Neuronal stem cell (in vitro differentiated cells): ENCODE data around the gene TREX2.

Experiments
- DNase-seq: peaks from one replicate; pipeline ENCODE4 v3.0.0-alpha.2; 2013; ENCODE audit warnings: low spot score
- H2AFZ ChIP-seq: one replicate; pipeline ENCODE4 v1.6.1; 2013; ENCODE audit warnings: mild to moderate bottlenecking, low read length, inconsistent platforms
- H2AK5ac ChIP-seq: 2 replicates; pipeline ENCODE4 v1.6.1; 2013; ENCODE audit warnings: low read depth, mild to moderate bottlenecking, inconsistent platforms, low read length, moderate library complexity, mixed read lengths
- H2BK120ac ChIP-seq: 2 replicates; pipeline ENCODE4 v1.6.1; 2013; ENCODE audit warnings: low read depth, mild to moderate bottlenecking, inconsistent platforms, low read length, moderate library complexity, mixed read lengths
- H2BK12ac ChIP-seq: one replicate; pipeline ENCODE4 v1.6.1; 2013; ENCODE audit warnings: low read length, inconsistent platforms
- H2BK15ac ChIP-seq: 2 replicates; pipeline ENCODE4 v1.6.1; 2013; ENCODE audit warnings: mild to moderate bottlenecking, low read length, inconsistent platforms, mixed read lengths
- H2BK5ac ChIP-seq: one replicate; pipeline ENCODE4 v1.6.1; 2013; ENCODE audit warnings: inconsistent platforms, mild to moderate bottlenecking, low read length, moderate library complexity
- H3K14ac ChIP-seq: one replicate; pipeline ENCODE4 v1.6.1; 2013; ENCODE audit warnings: low read length, inconsistent platforms
- H3K18ac ChIP-seq: 2 replicates; pipeline ENCODE4 v1.6.1; 2013; ENCODE audit warnings: low read length, inconsistent platforms
- H3K23ac ChIP-seq: 2 replicates; pipeline ENCODE4 v1.6.1; 2013; ENCODE audit warnings: low read depth, mild to moderate bottlenecking, mixed read lengths, low read length, inconsistent platforms; ENCODE audit not compliant: poor library complexity
- H3K27ac ChIP-seq: replicated peaks from 3 replicates; pipeline ENCODE4 v1.5.1; 2013; ENCODE audit warnings: low read length, inconsistent platforms
- H3K27me3 ChIP-seq, 3 experiments: 2 replicates each; pipeline ENCODE4 v1.6.1; 2013; ENCODE audit warnings: low read length in 3 of 3, mild to moderate bottlenecking in 2 of 3, inconsistent platforms in 1 of 3, low read depth in 1 of 3, mixed read lengths in 1 of 3, moderate library complexity in 1 of 3; ENCODE audit not compliant: control insufficient read depth in 3 of 3, insufficient read depth in 3 of 3
- H3K36me3 ChIP-seq, 2 donors: replicated peaks in 1 of 2; 2 replicates each; pipeline ENCODE4 v1.6.1; 2013; ENCODE audit warnings: low read length in 2 of 2; ENCODE audit not compliant: control insufficient read depth in 2 of 2, insufficient read depth in 2 of 2
- H3K4ac ChIP-seq: 2 replicates; pipeline ENCODE4 v1.6.1; 2013; ENCODE audit warnings: inconsistent platforms, mild to moderate bottlenecking, low read length, moderate library complexity
- H3K4me1 ChIP-seq, 2 donors: 1 replicate in 1 of 2; 2 replicates in 1 of 2; pipeline ENCODE4 v1.6.1; 2013; ENCODE audit warnings: low read length in 2 of 2, low read depth in 1 of 2; ENCODE audit not compliant: control insufficient read depth in 2 of 2, insufficient read depth in 1 of 2
- H3K4me2 ChIP-seq: one replicate; pipeline ENCODE4 v1.6.1; 2013; ENCODE audit warnings: mild to moderate bottlenecking, low read length, inconsistent platforms; ENCODE audit not compliant: insufficient read depth, poor library complexity, severe bottlenecking
- H3K4me3 ChIP-seq, 2 donors: 2 replicates each; pipeline ENCODE4 v1.5.1; 2013; ENCODE audit warnings: low read length in 2 of 2, mild to moderate bottlenecking in 2 of 2, inconsistent platforms in 1 of 2, moderate library complexity in 1 of 2
- H3K79me1 ChIP-seq: one replicate; pipeline ENCODE4 v1.6.1; 2013; ENCODE audit warnings: low read depth, mild to moderate bottlenecking, inconsistent platforms, low read length, moderate library complexity
- H3K9ac ChIP-seq: one replicate; pipeline ENCODE4 v1.6.1; 2013; ENCODE audit warnings: mild to moderate bottlenecking, low read depth, low read length, inconsistent platforms; ENCODE audit not compliant: poor library complexity
- H3K9me3 ChIP-seq, 2 donors: replicated peaks in 1 of 2; 2 replicates each; pipeline versions ENCODE3 to v1.6.1; 2013; ENCODE audit warnings: low read length in 2 of 2, mild to moderate bottlenecking in 2 of 2, inconsistent platforms in 1 of 2, low read depth in 1 of 2, mixed read lengths in 1 of 2, moderate library complexity in 1 of 2; ENCODE audit not compliant: control insufficient read depth in 2 of 2, insufficient read depth in 1 of 2
- H4K8ac ChIP-seq: one replicate; pipeline ENCODE4 v1.6.1; 2013; ENCODE audit warnings: low read depth, mild to moderate bottlenecking, inconsistent platforms, low read length, moderate library complexity
- H4K91ac ChIP-seq: one replicate; pipeline ENCODE4 v1.6.1; 2013; ENCODE audit warnings: low read length, low read depth, mild to moderate bottlenecking, inconsistent platforms; ENCODE audit not compliant: poor library complexity
- WGBS, 2 donors: extraction: QIAGEN DNeasy Blood & Tissue Kit; methylation state at CpG; one replicate each; pipeline ENCODE4 v1.1.7; 2013; ENCODE audit warnings: missing lambda C conversion rate in 2 of 2, mixed read lengths in 1 of 2; ENCODE audit not compliant: insufficient read length in 2 of 2, insufficient replicate concordance in 1 of 2; ENCODE audit errors: extremely low coverage in 2 of 2; 5-methylcytosine and 5-hydroxymethylcytosine counted together

TREX2 gene

GRCh38 chrX:153473126-153473525 is 27.3 kb upstream of the TREX2 start:
- Histone ChIP-seq H3K36me3 (peaks cover 2 to 4% of the 10 kb centered on the region in 2 donors), H3K79me1 (no peaks in the 10 kb centered on the region), H3K18ac (no peak overlapping the region), H3K4me3 (no peak overlapping the region), H2BK15ac (no peak overlapping the region), H2BK120ac (no peak overlapping the region), H3K27ac (no peak overlapping the region), H3K27me3 (peaks cover 0 to 46% (median 8%) of the 10 kb centered on the region in 3 experiments), H3K9ac (no peak overlapping the region), H2AK5ac (no peak overlapping the region), H3K23ac (no peak overlapping the region), H4K8ac (no peak overlapping the region), H3K4me2 (no peak overlapping the region), H3K4ac (no peak overlapping the region), H3K4me1 (peaks cover 0 to 6% of the 10 kb centered on the region in 2 donors), H3K14ac (no peak overlapping the region), H2BK12ac (no peak overlapping the region), H3K9me3 (no peaks in the 10 kb centered on the region), H2BK5ac (no peak overlapping the region), H4K91ac (no peak overlapping the region), H2AFZ (no peak overlapping the region)
- WGBS, 2 donors = no CpG with 5 or more reads among the region's 10 CpGs
- no peak for DNase-seq

- no CpG with 5 or more reads among the region's 11 CpGs for WGBS, 2 donors
- H3K27ac ChIP-seq = no peak overlapping the region
Measured at GRCh38 chrX:153471663-153472280, 25.9 kb upstream of the TREX2 start.

GRCh38 chrX:153470411-153471363 is 24.8 kb upstream of the TREX2 start, which contains the start of gene HAUS7:
Gene HAUS7 (minus strand): TSS chrX:153470576. CDS start chrX:153470557, 19 bp downstream.
- H2BK15ac ChIP-seq = no peak within 1 kb of the TSS
- H3K36me3 ChIP-seq = peaks cover 2 to 10% of the 10 kb centered on the region in 2 donors
- H2AK5ac ChIP-seq = no peak within 1 kb of the TSS
- no peak within 1 kb of the TSS for H3K14ac ChIP-seq
- peak within 1 kb of the TSS; percentile 92 for H2AFZ ChIP-seq
- H3K23ac ChIP-seq = no peak within 1 kb of the TSS
- DNase-seq = peak; percentile 81
- H3K9ac ChIP-seq = peak within 1 kb of the TSS; percentile 72
- WGBS, 2 donors = no CpG with 5 or more reads among the region's 70 CpGs
- peak within 1 kb of the TSS; percentile 70 to 93 for H3K4me3 ChIP-seq
- H3K4ac ChIP-seq = no peak within 1 kb of the TSS
- peak within 1 kb of the TSS; percentile 57 for H3K4me2 ChIP-seq
- peaks cover 0 to 26% (median 3%) of the 10 kb centered on the region in 3 experiments for H3K27me3 ChIP-seq
- no peaks in the 10 kb centered on the region for H3K79me1 ChIP-seq
- no peak within 1 kb of the TSS for H2BK12ac ChIP-seq
- no peak within 1 kb of the TSS for H4K8ac ChIP-seq
- H3K27ac ChIP-seq = no peak within 1 kb of the TSS
- no peak within 1 kb of the TSS for H2BK5ac ChIP-seq
- H3K4me1 ChIP-seq = peaks cover 0 to 6% of the 10 kb centered on the region in 2 donors
- H3K9me3 ChIP-seq = no peaks in the 10 kb centered on the region
- no peak within 1 kb of the TSS for H2BK120ac ChIP-seq
- H3K18ac ChIP-seq = no peak within 1 kb of the TSS
- no peak within 1 kb of the TSS for H4K91ac ChIP-seq

More at GRCh38 chrX:153471663-153472280, 25.9 kb upstream of the TREX2 start:
- H2AFZ ChIP-seq = no peak overlapping the region
- H2BK5ac ChIP-seq = no peak overlapping the region
- H3K36me3 ChIP-seq = peaks cover 2 to 10% of the 10 kb centered on the region in 2 donors
- no peak overlapping the region for H4K8ac ChIP-seq
- H3K4me2 ChIP-seq = no peak overlapping the region
- no peaks in the 10 kb centered on the region for H3K9me3 ChIP-seq
- H3K27me3 ChIP-seq = peaks cover 0 to 33% (median 8%) of the 10 kb centered on the region in 3 experiments
- no peak for DNase-seq
- no peaks in the 10 kb centered on the region for H3K79me1 ChIP-seq
- no peak overlapping the region for H2BK15ac ChIP-seq
- H4K91ac ChIP-seq = no peak overlapping the region
- peaks cover 0 to 6% of the 10 kb centered on the region in 2 donors for H3K4me1 ChIP-seq
- H2BK12ac ChIP-seq = no peak overlapping the region
- no peak overlapping the region for H3K9ac ChIP-seq
- H3K14ac ChIP-seq = no peak overlapping the region
- no peak overlapping the region for H3K4ac ChIP-seq
- H3K4me3 ChIP-seq = no peak overlapping the region
- no peak overlapping the region for H2BK120ac ChIP-seq
- no peak overlapping the region for H3K18ac ChIP-seq
- H3K23ac ChIP-seq = no peak overlapping the region
- no peak overlapping the region for H2AK5ac ChIP-seq
